ENCODE data around the gene DPH2. TPM values are rescaled to one million over a fixed set of nuclear protein-coding genes. Genes with fewer than 3 reads are reported as not detected.

The DPH2 gene
- total and polyA plus RNA-seq, 7 donors = 37.8 to 123 (median 53.7) TPM

- no peaks in the 10 kb centered on the region for H3K27me3 ChIP-seq (ENCODE audit: insufficient read depth in 3 of 3, low read length in 2 of 3)
- peaks cover 39% of the 10 kb centered on the region for H3K4me1 ChIP-seq
- ATAC-seq (no peak), DNase-seq (no peak)
- intact Hi-C loops (cut with DNase I) = no loop called here
- H3K27ac ChIP-seq = no peak overlapping the region
- TF ChIP-seq, protein P1, sequence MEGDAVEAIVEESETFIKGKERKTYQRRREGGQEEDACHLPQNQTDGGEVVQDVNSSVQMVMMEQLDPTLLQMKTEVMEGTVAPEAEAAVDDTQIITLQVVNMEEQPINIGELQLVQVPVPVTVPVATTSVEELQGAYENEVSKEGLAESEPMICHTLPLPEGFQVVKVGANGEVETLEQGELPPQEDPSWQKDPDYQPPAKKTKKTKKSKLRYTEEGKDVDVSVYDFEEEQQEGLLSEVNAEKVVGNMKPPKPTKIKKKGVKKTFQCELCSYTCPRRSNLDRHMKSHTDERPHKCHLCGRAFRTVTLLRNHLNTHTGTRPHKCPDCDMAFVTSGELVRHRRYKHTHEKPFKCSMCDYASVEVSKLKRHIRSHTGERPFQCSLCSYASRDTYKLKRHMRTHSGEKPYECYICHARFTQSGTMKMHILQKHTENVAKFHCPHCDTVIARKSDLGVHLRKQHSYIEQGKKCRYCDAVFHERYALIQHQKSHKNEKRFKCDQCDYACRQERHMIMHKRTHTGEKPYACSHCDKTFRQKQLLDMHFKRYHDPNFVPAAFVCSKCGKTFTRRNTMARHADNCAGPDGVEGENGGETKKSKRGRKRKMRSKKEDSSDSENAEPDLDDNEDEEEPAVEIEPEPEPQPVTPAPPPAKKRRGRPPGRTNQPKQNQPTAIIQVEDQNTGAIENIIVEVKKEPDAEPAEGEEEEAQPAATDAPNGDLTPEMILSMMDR (IDR thresholded peaks at IDR 0.05) = no peak
- WGBS, 3 donors = 88 to 93% (median 92%) methylated on average over 8 of the region's 8 CpGs
- peaks cover 2 to 42% of the 10 kb centered on the region in 2 donors for H3K36me3 ChIP-seq (ENCODE audit: insufficient read depth in 1 of 2, low read depth in 1 of 2)
- H3K4me3 ChIP-seq = peak overlapping the region; percentile 27
- no peaks in the 10 kb centered on the region for H3K9me3 ChIP-seq
These were observed 7.1 kb downstream of the DPH2 start for GRCh38 chr1:43976890-43977289.

GRCh38 chr1:43977376-43978263 lies 7.8 kb downstream of the DPH2 start:
- TF ChIP-seq, protein P1 (IDR thresholded peaks at IDR 0.05) = no peak
- DNase-seq (no peak), ATAC-seq (no peak)
- Histone ChIP-seq H3K4me3 (peak overlapping the region; percentile 27), H3K27ac (no peak overlapping the region), H3K27me3 (ENCODE audit: insufficient read depth in 3 of 3, low read length in 2 of 3) (no peaks in the 10 kb centered on the region), H3K4me1 (peaks cover 37% of the 10 kb centered on the region), H3K36me3 (ENCODE audit: insufficient read depth in 1 of 2, low read depth in 1 of 2) (peaks cover 2 to 35% of the 10 kb centered on the region in 2 donors), H3K9me3 (no peaks in the 10 kb centered on the region)
- intact Hi-C loops (cut with DNase I) = no loop called here
- 79 to 90% (median 89%) methylated on average over 9 of the region's 9 CpGs for WGBS, 3 donors

- Histone ChIP-seq H3K36me3 (ENCODE audit: insufficient read depth in 1 of 2, low read depth in 1 of 2) (peaks cover 0 to 34% of the 10 kb centered on the region in 2 donors), H3K27me3 (ENCODE audit: insufficient read depth in 3 of 3, low read length in 2 of 3) (no peaks in the 10 kb centered on the region), H3K4me1 (peaks cover 37% of the 10 kb centered on the region), H3K27ac (no peak overlapping the region), H3K9me3 (no peaks in the 10 kb centered on the region), H3K4me3 (peak overlapping the region; percentile 68)
- intact Hi-C loops (cut with DNase I) = no loop called here
- no peak for DNase-seq
- TF ChIP-seq, protein P1 (IDR thresholded peaks at IDR 0.05) = no peak
- no peak for ATAC-seq
- 66 to 83% (median 70%) methylated on average over 5 of the region's 5 CpGs for WGBS, 3 donors
These were observed 8.4 kb downstream of the DPH2 start for GRCh38 chr1:43978264-43978550.

GRCh38 chr1:43978551-43979260 lies 8.9 kb downstream of the DPH2 start, which contains the start of gene B4GALT2:
TSS of gene B4GALT2 (plus strand) at chr1:43979210. CDS start at chr1:43981161, 1,951 bp downstream.
- H3K36me3 ChIP-seq (ENCODE audit: insufficient read depth in 1 of 2, low read depth in 1 of 2) = peaks cover 0 to 34% of the 10 kb centered on the region in 2 donors
- DNase-seq (peak; percentile 64 to 74), ATAC-seq (peak in 1 of 4 donors; percentile 15)
- WGBS, 3 donors = 7 to 18% (median 17%) methylated on average over 21 to 54 of the region's 54 CpGs
- H3K27me3 ChIP-seq (ENCODE audit: insufficient read depth in 3 of 3, low read length in 2 of 3) = no peaks in the 10 kb centered on the region
- no peaks in the 10 kb centered on the region for H3K9me3 ChIP-seq
- intact Hi-C loops (cut with DNase I) = no loop called here
- peak within 1 kb of the TSS; percentile 94 for H3K4me3 ChIP-seq
- TF ChIP-seq, protein P1 (IDR thresholded peaks at IDR 0.05) = no peak
- H3K4me1 ChIP-seq = peaks cover 35% of the 10 kb centered on the region
- H3K27ac ChIP-seq = peak within 1 kb of the TSS; percentile 74
